ENCODE results near the gene NFE2L3.

- no peak for TF ChIP-seq CTCF (conservative IDR thresholded peaks at IDR 0.05; ENCODE audit: low read depth, low read length)
- no peak for TF ChIP-seq EZH2phosphoT487 (IDR thresholded peaks at IDR 0.05; ENCODE audit: borderline replicate concordance, low read length)
These were observed 5.6 kb downstream of the NFE2L3 start for GRCh38 chr7:26157520-26158105.
